HCT116 (cell line): ENCODE results near the gene TNFRSF19. TPM values are rescaled to one million over a fixed set of nuclear protein-coding genes. Genes with fewer than 3 reads are reported as not detected.

Source experiments
- ATAC-seq: fragments of 200-7000 bp; cut with Tn5 transposase; 2 replicates; pipeline ENCODE4 v1.9.1; 2020; ENCODE audit warnings: mild to moderate bottlenecking, moderate library complexity
- BruUV-seq: library from RNA; stranded (reverse); fragments of 400-500 nt; replicated peaks from 2 replicates; lab custom pipeline; 2021; lab: Mats Ljungman, UMichigan
- CTCF ChIA-PET: fragments of 300-600 bp; sonication (Branson Sonifier 250); formaldehyde crosslinking; loops from one replicate; lab custom pipeline; 2021; ENCODE audit warnings: antibody characterized with exemption; lab: Charles Lee
- POLR2A ChIA-PET: fragments of 300-600, 350-600 bp; sonication (Branson Sonifier 250); formaldehyde crosslinking; loops from one replicate; lab custom pipeline; 2021; ENCODE audit warnings: antibody characterized with exemption; lab: Charles Lee
- RAD21 ChIA-PET, 2 experiments: fragments of 300-600 bp; sonication (Branson Sonifier 250); formaldehyde crosslinking; loops; one replicate each; lab custom pipeline; 2023; ENCODE audit warnings: low total read pairs in 2 of 2; ENCODE audit not compliant: uncharacterized antibody in 2 of 2, unreplicated experiment in 2 of 2, low non-redundant PET in 1 of 2; lab: Charles Lee
- DNase-seq: peaks from one replicate; pipeline ENCODE4 v3.0.0-alpha.2; 2010; ENCODE audit warnings: low read depth, low spot score
- H2AFZ ChIP-seq: fragments of 200-600 bp; shearing (Covaris generic), sonication (generic); 2 replicates; pipeline ENCODE4 v1.6.1; 2017; ENCODE audit warnings: low read depth, mixed run types, mixed read lengths, antibody characterized with exemption, low read length; ENCODE audit not compliant: poor library complexity, severe bottlenecking
- H3K27ac ChIP-seq: 2 replicates; pipeline ENCODE4 v1.5.1; 2012; ENCODE audit warnings: low read depth, low read length
- H3K27me3 ChIP-seq: fragments of 200-600 bp; sonication (generic); 2 replicates; pipeline ENCODE4 v1.6.1; 2016; ENCODE audit warnings: mixed run types, low read length, mixed read lengths; ENCODE audit not compliant: insufficient read depth
- H3K36me3 ChIP-seq, 2 experiments: fragments of 200-500 bp in 1 of 2; fragments of 200-600 bp in 1 of 2; sonication (Bioruptor generic) in 1 of 2; sonication (generic) in 1 of 2; 2 replicates each; pipeline versions ENCODE4 v1.5.1 to v1.6.1; 2014 to 2016; ENCODE audit warnings: low read length in 2 of 2, inconsistent platforms in 1 of 2, mixed read lengths in 1 of 2, mixed run types in 1 of 2; ENCODE audit not compliant: insufficient read depth in 2 of 2, control insufficient read depth in 1 of 2
- H3K4me1 ChIP-seq, 2 experiments: fragments of 200-600 bp in 1 of 2; sonication (generic) in 1 of 2; 2 replicates each; pipeline versions ENCODE4 v1.5.1 to v1.6.1; 2012 to 2017; ENCODE audit warnings: low read length in 2 of 2, inconsistent platforms in 1 of 2, mild to moderate bottlenecking in 1 of 2, mixed read lengths in 1 of 2, mixed run types in 1 of 2, moderate library complexity in 1 of 2; ENCODE audit not compliant: insufficient read depth in 2 of 2, control insufficient read depth in 1 of 2
- H3K4me2 ChIP-seq: fragments of 200-600 bp; sonication (generic); 2 replicates; pipeline ENCODE4 v1.6.1; 2017; ENCODE audit warnings: mixed run types, low read length, mixed read lengths
- H3K4me3 ChIP-seq, 2 experiments: fragments of 200-600 bp in 1 of 2; sonication (generic) in 1 of 2; replicated peaks in 1 of 2; 2 replicates each; pipeline ENCODE4 v1.5.1; 2011 to 2016; ENCODE audit warnings: low read length in 2 of 2, control low read depth in 1 of 2, low read depth in 1 of 2, mild to moderate bottlenecking in 1 of 2, mixed read lengths in 1 of 2, mixed run types in 1 of 2
- H3K79me2 ChIP-seq: fragments of 200-600 bp; sonication (generic); 2 replicates; pipeline ENCODE4 v1.6.1; 2017; ENCODE audit warnings: mild to moderate bottlenecking, mixed run types, low read length, moderate library complexity, mixed read lengths; ENCODE audit not compliant: insufficient read depth
- H3K9ac ChIP-seq: fragments of 200-600 bp; sonication (generic); 2 replicates; pipeline ENCODE4 v1.6.1; 2016; ENCODE audit warnings: low read length, mixed read lengths
- H3K9me2 ChIP-seq: fragments of 200-600 bp; sonication (generic), shearing (Covaris generic); 2 replicates; pipeline ENCODE4 v1.6.1; 2017; ENCODE audit warnings: mixed run types, mild to moderate bottlenecking, moderate library complexity; ENCODE audit not compliant: insufficient read depth
- H3K9me3 ChIP-seq, 2 experiments: fragments of 200-500 bp in 1 of 2; fragments of 200-600 bp in 1 of 2; sonication (Bioruptor generic) in 1 of 2; sonication (generic) in 1 of 2; 2 replicates each; pipeline ENCODE4 v1.6.1; 2014 to 2017; ENCODE audit warnings: low read length in 2 of 2, mixed read lengths in 2 of 2, inconsistent platforms in 1 of 2, low read depth in 1 of 2, mild to moderate bottlenecking in 1 of 2, mixed run types in 1 of 2, moderate library complexity in 1 of 2; ENCODE audit not compliant: control insufficient read depth in 1 of 2, insufficient read depth in 1 of 2
- H4K20me1 ChIP-seq: fragments of 200-600 bp; sonication (generic), shearing (Covaris generic); 2 replicates; pipeline ENCODE4 v1.6.1; 2017; ENCODE audit warnings: mixed run types, mild to moderate bottlenecking, moderate library complexity; ENCODE audit not compliant: insufficient read depth
- ATF3 ChIP-seq: IDR thresholded peaks from 2 replicates; pipeline ENCODE4 v1.6.1; 2012
- CEBPB ChIP-seq: IDR thresholded peaks from 2 replicates; pipeline ENCODE4 v1.6.1; 2012; ENCODE audit warnings: low read depth
- EGR1 ChIP-seq: IDR thresholded peaks from 2 replicates; pipeline ENCODE4 v1.6.1; 2012; ENCODE audit warnings: low read depth
- ELF1 ChIP-seq: IDR thresholded peaks from 2 replicates; pipeline ENCODE4 v1.6.1; 2012; ENCODE audit warnings: low read depth, borderline replicate concordance
- EZH2 ChIP-seq: fragments of 200-600 bp; sonication (generic); IDR thresholded peaks from 2 replicates; pipeline ENCODE4 v1.6.1; 2017; ENCODE audit warnings: antibody characterized with exemption, mixed run types
- FOSL1 ChIP-seq: IDR thresholded peaks from 2 replicates; pipeline ENCODE4 v1.6.1; 2012; ENCODE audit warnings: low read depth
- JUND ChIP-seq: IDR thresholded peaks from 2 replicates; pipeline ENCODE4 v1.6.1; 2012
- MAX ChIP-seq: IDR thresholded peaks from 2 replicates; pipeline ENCODE4 v1.6.1; 2012
- POLR2A ChIP-seq: IDR thresholded peaks from 2 replicates; pipeline ENCODE4 v1.7.0; 2011; ENCODE audit warnings: borderline replicate concordance; ENCODE audit not compliant: insufficient read depth, insufficient read length; ENCODE audit errors: extremely low read depth
- RAD21 ChIP-seq: IDR thresholded peaks from 2 replicates; pipeline ENCODE4 v1.6.1; 2012; ENCODE audit warnings: low read depth, mild to moderate bottlenecking
- REST ChIP-seq: IDR thresholded peaks from 2 replicates; pipeline ENCODE4 v1.6.1; 2012; ENCODE audit warnings: low read depth
- SP1 ChIP-seq: IDR thresholded peaks from 2 replicates; pipeline ENCODE4 v1.6.1; 2012; ENCODE audit warnings: low read depth
- SRF ChIP-seq: IDR thresholded peaks from 2 replicates; pipeline ENCODE4 v1.6.1; 2012; ENCODE audit warnings: low read depth
- TCF7L2 ChIP-seq: IDR thresholded peaks from 2 replicates; pipeline ENCODE4 v1.7.0; 2011; ENCODE audit warnings: borderline replicate concordance, inconsistent platforms; ENCODE audit not compliant: insufficient read depth, insufficient read length; ENCODE audit errors: extremely low read depth
- ZNF274 ChIP-seq: fragments of 200-500 bp; sonication (Bioruptor generic); IDR thresholded peaks from 2 replicates; pipeline ENCODE4 v1.6.1; 2014; ENCODE audit warnings: mild to moderate bottlenecking, low read depth, low read length, inconsistent platforms
- intact Hi-C: fragments of 100-400 bp; cut with micrococcal nuclease; formaldehyde crosslinking; loops from 2 replicates; pipeline ENCODE4 v1.10.0; 2022
- total RNA-seq: library from RNA; stranded (reverse); gene quantifications from one replicate; pipeline ENCODE4 v1.2.1, GENCODE V29; 2021; ENCODE audit not compliant: unreplicated experiment

The TNFRSF19 gene
- total RNA-seq, 1 experiment from 2014 or later = 1.1 TPM

GRCh38 chr13:23608701-23609413, 38.6 kb downstream of the TNFRSF19 start:
- no peak for ATAC-seq
- H3K9me2 ChIP-seq = no peaks in the 10 kb centered on the region
- no peaks in the 10 kb centered on the region for H4K20me1 ChIP-seq
- no peak overlapping the region for H3K4me3 ChIP-seq
- H3K4me1 ChIP-seq = no peaks in the 10 kb centered on the region
- TF ChIP-seq FOSL1 = no peak
- no peak for TF ChIP-seq EZH2
- TF ChIP-seq, all 23 proteins: peak for 0
- BruUV-seq = no TSS peak
- H3K9ac ChIP-seq = no peak overlapping the region
- H2AFZ ChIP-seq = no peak overlapping the region
- H3K27me3 ChIP-seq = peaks cover 6% of the 10 kb centered on the region; the same call in 1 of the 2 replicates
- DNase-seq = no peak
- POLR2A ChIA-PET = no interaction called here
- H3K79me2 ChIP-seq = no peaks in the 10 kb centered on the region
- no peaks in the 10 kb centered on the region for H3K9me3 ChIP-seq
- RAD21 ChIA-PET = no interaction called here
- H3K4me2 ChIP-seq = no peak overlapping the region
- intact Hi-C loops = no loop called here
- CTCF ChIA-PET = no interaction called here
- no peaks in the 10 kb centered on the region for H3K36me3 ChIP-seq
- no peak overlapping the region for H3K27ac ChIP-seq

GRCh38 chr13:23609414-23609760, 39.2 kb downstream of the TNFRSF19 start:
- H3K79me2 ChIP-seq = no peaks in the 10 kb centered on the region
- H3K4me1 ChIP-seq = no peaks in the 10 kb centered on the region
- ChIA-PET CTCF (no interaction called here), RAD21 (no interaction called here), POLR2A (no interaction called here)
- H3K9ac ChIP-seq = no peak overlapping the region
- no peak overlapping the region for H3K4me2 ChIP-seq
- no peak overlapping the region for H2AFZ ChIP-seq
- ATAC-seq (no peak), DNase-seq (no peak)
- no peaks in the 10 kb centered on the region for H3K9me2 ChIP-seq
- no TSS peak for BruUV-seq
- no peaks in the 10 kb centered on the region for H3K36me3 ChIP-seq
- no peak overlapping the region for H3K4me3 ChIP-seq
- no peaks in the 10 kb centered on the region for H4K20me1 ChIP-seq
- peaks cover 6% of the 10 kb centered on the region; the same call in 1 of the 2 replicates for H3K27me3 ChIP-seq
- H3K9me3 ChIP-seq = no peaks in the 10 kb centered on the region
- TF ChIP-seq SP1 (no peak), SRF (no peak), JUND (no peak), FOSL1 (no peak), ATF3 (no peak), EZH2 (no peak), ELF1 (no peak), POLR2A (no peak), EGR1 (no peak), MAX (no peak), ZNF274 (no peak), RAD21 (no peak), TCF7L2 (no peak), REST (no peak), CEBPB (no peak)
- TF ChIP-seq, all 23 proteins: peak for 0
- H3K27ac ChIP-seq = no peak overlapping the region
- intact Hi-C loops = no loop called here
